HUES64 (cell line): Measurements from ENCODE around the gene PDZD2.

Experiments
- H3K27ac ChIP-seq: 2 replicates; pipeline ENCODE4 v1.7.0; 2013; ENCODE audit warnings: low read depth, low read length, inconsistent platforms
- H3K27me3 ChIP-seq: 2 replicates; pipeline ENCODE4 v1.6.1; 2013; ENCODE audit warnings: mild to moderate bottlenecking, low read length; ENCODE audit not compliant: insufficient read depth
- H3K36me3 ChIP-seq: 2 replicates; pipeline ENCODE4 v1.6.1; 2013; ENCODE audit warnings: mild to moderate bottlenecking, low read length; ENCODE audit not compliant: insufficient read depth
- H3K4me1 ChIP-seq: 2 replicates; pipeline ENCODE4 v1.6.1; 2013; ENCODE audit warnings: mild to moderate bottlenecking, low read length, moderate library complexity; ENCODE audit not compliant: insufficient read depth
- H3K4me3 ChIP-seq: 2 replicates; pipeline ENCODE4 v1.5.1; 2013; ENCODE audit warnings: mild to moderate bottlenecking, low read length, moderate library complexity
- H3K9ac ChIP-seq: 2 replicates; pipeline ENCODE4 v1.6.1; 2013; ENCODE audit warnings: mild to moderate bottlenecking, low read depth, low read length
- H3K9me3 ChIP-seq: 2 replicates; pipeline ENCODE4 v1.6.1; 2013; ENCODE audit warnings: low read depth, low read length; ENCODE audit not compliant: insufficient read depth
- WGBS: fragments of 150-250, 120-280 bp; methylation state at CpG from one replicate; pipeline ENCODE4 v1.1.7; 2013; ENCODE audit warnings: missing lambda C conversion rate; 5-methylcytosine and 5-hydroxymethylcytosine counted together

PDZD2 gene

GRCh38 chr5:31995714-31996113, 356.8 kb downstream of the PDZD2 start:
- Histone ChIP-seq H3K9me3 (no peaks in the 10 kb centered on the region), H3K4me3 (no peak overlapping the region), H3K36me3 (no peaks in the 10 kb centered on the region), H3K27me3 (no peaks in the 10 kb centered on the region), H3K27ac (no peak overlapping the region), H3K4me1 (peaks cover 27% of the 10 kb centered on the region), H3K9ac (no peak overlapping the region)
- 93% methylated on average over 7 of the region's 7 CpGs for WGBS

DNA sequence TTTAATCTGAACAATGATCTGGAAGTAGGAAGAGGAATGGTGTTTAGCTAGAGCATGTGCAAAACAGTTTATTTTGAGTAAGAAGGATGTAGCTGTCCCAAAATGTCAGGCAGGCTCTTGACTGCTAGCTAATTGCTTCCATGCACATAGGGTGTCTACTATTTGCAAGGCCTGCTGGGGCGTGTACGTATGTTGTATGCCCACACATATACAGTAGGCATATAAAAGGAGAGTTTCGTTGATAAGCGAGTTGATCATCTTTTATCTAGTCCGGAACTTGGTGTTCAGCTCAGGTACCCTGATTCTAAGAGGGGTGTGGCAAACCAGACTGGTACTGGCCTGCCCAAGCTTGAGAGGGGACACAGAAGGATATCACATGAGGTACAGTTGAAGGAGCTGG, 358.0 kb downstream of the PDZD2 start:
- Histone ChIP-seq H3K27ac (no peak overlapping the region), H3K9me3 (no peaks in the 10 kb centered on the region), H3K4me3 (no peak overlapping the region), H3K36me3 (no peaks in the 10 kb centered on the region), H3K27me3 (no peaks in the 10 kb centered on the region), H3K9ac (no peak overlapping the region), H3K4me1 (peaks cover 19% of the 10 kb centered on the region)
- 96% methylated on average over 5 of the region's 5 CpGs for WGBS

GRCh38 chr5:31999470-31999869, 360.5 kb downstream of the PDZD2 start:
- no peak overlapping the region for H3K4me3 ChIP-seq
- H3K27me3 ChIP-seq = no peaks in the 10 kb centered on the region
- WGBS = 88% methylated on average over 5 of the region's 5 CpGs
- no peak overlapping the region for H3K9ac ChIP-seq
- H3K4me1 ChIP-seq = peaks cover under 1% of the 10 kb centered on the region; the same call in 1 of the 2 replicates
- no peaks in the 10 kb centered on the region for H3K9me3 ChIP-seq
- no peak overlapping the region for H3K27ac ChIP-seq
- H3K36me3 ChIP-seq = no peaks in the 10 kb centered on the region

DNA sequence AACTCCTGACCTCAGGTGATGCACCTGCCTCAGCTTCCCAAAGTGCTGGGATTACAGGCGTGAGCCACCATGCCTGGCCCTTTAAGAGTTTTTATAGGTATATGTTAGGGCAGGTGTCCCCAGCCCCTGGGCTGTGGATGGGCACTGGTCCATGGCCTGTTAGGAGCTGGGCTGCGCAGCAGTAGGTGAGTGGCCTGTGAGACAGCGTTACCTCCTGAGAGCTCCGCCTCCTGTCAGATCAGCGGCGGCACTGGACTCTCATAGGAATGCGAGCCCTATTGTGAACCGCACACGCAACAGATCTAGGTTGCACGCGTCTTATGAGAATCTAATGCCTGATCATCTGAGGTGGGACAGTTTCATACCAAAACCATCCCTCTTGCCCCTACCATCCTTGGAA, 361.8 kb downstream of the PDZD2 start:
- Histone ChIP-seq H3K4me1 (peaks cover 7% of the 10 kb centered on the region; the same call in 1 of the 2 replicates), H3K4me3 (no peak overlapping the region), H3K9ac (no peak overlapping the region), H3K27me3 (no peaks in the 10 kb centered on the region), H3K36me3 (no peaks in the 10 kb centered on the region), H3K9me3 (no peaks in the 10 kb centered on the region), H3K27ac (no peak overlapping the region)
- WGBS = 95% methylated on average over 11 of the region's 11 CpGs

GRCh38 chr5:32001284-32001683, 362.4 kb downstream of the PDZD2 start:
- Histone ChIP-seq H3K4me1 (peaks cover 7% of the 10 kb centered on the region; the same call in 1 of the 2 replicates), H3K4me3 (no peak overlapping the region), H3K27me3 (no peaks in the 10 kb centered on the region), H3K9ac (no peak overlapping the region), H3K9me3 (no peaks in the 10 kb centered on the region), H3K36me3 (no peaks in the 10 kb centered on the region), H3K27ac (no peak overlapping the region)
- WGBS = 92% methylated on average over 11 of the region's 11 CpGs

DNA sequence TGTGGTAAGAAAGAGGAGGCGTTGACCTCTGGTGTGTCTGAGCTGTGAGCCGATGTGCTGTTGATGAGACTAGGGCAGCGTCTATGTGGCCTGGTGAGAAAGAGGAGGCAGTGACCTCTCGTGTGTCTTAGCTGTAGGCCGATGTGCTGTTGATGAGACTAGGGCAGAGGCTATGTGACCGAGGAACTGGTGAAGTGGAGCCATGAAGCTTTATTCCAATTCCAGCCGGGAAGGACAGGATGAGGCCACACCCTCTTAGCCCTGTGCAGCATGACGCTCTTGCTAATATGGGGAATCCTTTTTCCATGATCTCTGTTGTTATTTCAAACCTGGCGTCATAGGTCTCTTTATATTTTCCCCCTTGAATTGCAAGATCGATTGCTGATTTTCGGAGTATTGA, 362.8 kb downstream of the PDZD2 start:
- no peaks in the 10 kb centered on the region for H3K36me3 ChIP-seq
- H3K4me1 ChIP-seq = peaks cover 7% of the 10 kb centered on the region; the same call in 1 of the 2 replicates
- no peak overlapping the region for H3K4me3 ChIP-seq
- H3K9me3 ChIP-seq = no peaks in the 10 kb centered on the region
- no peak overlapping the region for H3K27ac ChIP-seq
- 92% methylated on average over 11 of the region's 11 CpGs for WGBS
- no peaks in the 10 kb centered on the region for H3K27me3 ChIP-seq
- H3K9ac ChIP-seq = no peak overlapping the region

DNA sequence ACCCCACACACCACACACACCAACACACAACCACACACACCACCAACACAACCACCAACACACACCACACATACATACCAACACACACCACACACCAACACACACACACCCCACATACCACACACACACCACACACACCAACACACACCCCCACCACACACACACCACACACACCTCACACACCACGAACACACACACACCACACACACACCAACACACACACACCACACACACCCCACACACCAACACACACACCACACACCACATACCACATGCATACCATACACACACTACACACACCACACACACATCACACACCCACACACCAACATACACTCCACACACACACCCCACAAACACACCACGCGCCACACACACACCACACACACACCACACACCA, 363.8 kb downstream of the PDZD2 start:
- Histone ChIP-seq H3K27ac (no peak overlapping the region), H3K9me3 (no peaks in the 10 kb centered on the region)
- 49% methylated on average over 3 of the region's 3 CpGs for WGBS

DNA sequence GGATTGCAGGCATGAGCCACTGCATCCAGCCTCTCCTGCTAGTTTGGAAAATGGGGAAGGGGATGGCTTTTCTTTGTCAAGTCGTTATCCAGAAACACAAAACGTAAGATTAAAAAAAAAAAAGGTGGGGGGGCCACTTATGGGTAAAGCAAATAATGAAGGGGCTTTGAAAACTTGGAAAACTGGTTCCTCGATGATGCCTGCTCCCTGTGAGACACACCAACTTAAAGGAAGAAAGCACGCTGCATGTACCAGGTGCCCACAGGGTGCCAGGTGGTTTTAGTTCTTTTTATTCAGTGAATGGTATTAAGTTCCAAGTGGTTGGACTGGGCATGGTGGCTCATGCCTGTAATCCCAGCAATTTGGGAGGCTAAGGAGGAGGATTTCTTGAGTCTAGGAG, 365.1 kb downstream of the PDZD2 start:
- Histone ChIP-seq H3K36me3 (no peaks in the 10 kb centered on the region), H3K4me3 (no peak overlapping the region), H3K4me1 (peaks cover 7% of the 10 kb centered on the region; the same call in 1 of the 2 replicates), H3K9ac (no peak overlapping the region), H3K27ac (no peak overlapping the region), H3K9me3 (no peaks in the 10 kb centered on the region), H3K27me3 (no peaks in the 10 kb centered on the region)
- WGBS = 95% methylated on average over 4 of the region's 4 CpGs

More for the DNA sequence above, 363.8 kb downstream of the PDZD2 start:
- H3K27me3 ChIP-seq = no peaks in the 10 kb centered on the region
- no peak overlapping the region for H3K4me3 ChIP-seq
- no peaks in the 10 kb centered on the region for H3K36me3 ChIP-seq
- no peak overlapping the region for H3K9ac ChIP-seq
- peaks cover 7% of the 10 kb centered on the region; the same call in 1 of the 2 replicates for H3K4me1 ChIP-seq

DNA sequence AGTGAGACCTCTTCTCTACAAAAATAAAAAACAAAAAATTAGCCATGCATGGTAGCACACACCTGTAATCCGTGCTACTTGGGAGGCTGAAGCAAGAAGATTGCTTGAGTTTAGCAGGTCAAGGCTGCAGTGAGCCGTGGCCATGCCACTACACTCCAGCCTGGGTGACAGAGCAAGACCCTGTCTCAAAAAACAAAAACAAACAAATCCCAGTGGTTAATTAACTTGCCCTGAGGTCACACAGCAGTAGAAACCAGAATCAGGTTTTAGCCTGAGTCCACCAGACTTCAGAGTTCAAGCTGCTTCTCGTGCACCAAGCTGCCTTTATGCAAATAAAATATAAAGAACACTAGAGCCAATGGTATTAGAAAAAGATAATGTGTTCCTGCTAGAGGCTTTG, 365.5 kb downstream of the PDZD2 start:
- no peak overlapping the region for H3K27ac ChIP-seq
- H3K4me1 ChIP-seq = peaks cover 7% of the 10 kb centered on the region; the same call in 1 of the 2 replicates
- 85% methylated on average over 3 of the region's 3 CpGs for WGBS
- H3K4me3 ChIP-seq = no peak overlapping the region
- H3K27me3 ChIP-seq = no peaks in the 10 kb centered on the region
- no peak overlapping the region for H3K9ac ChIP-seq
- no peaks in the 10 kb centered on the region for H3K9me3 ChIP-seq
- no peaks in the 10 kb centered on the region for H3K36me3 ChIP-seq

DNA sequence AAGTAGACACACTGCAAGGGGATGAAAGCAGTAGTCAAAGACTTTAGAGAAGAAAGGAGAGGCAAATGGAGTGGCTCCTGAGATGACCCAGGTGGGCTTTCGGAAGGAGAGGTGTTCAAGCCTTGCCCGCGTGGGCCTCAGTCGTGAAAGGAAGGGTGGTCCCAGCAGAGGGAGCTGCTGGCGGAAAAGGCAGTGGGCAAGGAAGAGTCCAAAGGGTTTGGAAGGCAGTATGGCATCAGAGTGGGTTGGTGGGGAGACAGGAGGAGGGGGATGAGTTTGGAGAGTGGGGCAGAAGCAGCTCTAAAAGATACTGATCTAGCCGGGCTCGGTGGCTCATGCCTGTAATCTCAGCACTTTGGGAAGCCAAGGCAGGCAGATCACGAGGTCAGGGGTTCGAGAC, 369.8 kb downstream of the PDZD2 start:
- no peaks in the 10 kb centered on the region for H3K9me3 ChIP-seq
- H3K27ac ChIP-seq = no peak overlapping the region
- no peaks in the 10 kb centered on the region for H3K27me3 ChIP-seq
- peaks cover 12% of the 10 kb centered on the region for H3K4me1 ChIP-seq
- no peak overlapping the region for H3K9ac ChIP-seq
- 89% methylated on average over 9 of the region's 9 CpGs for WGBS
- H3K36me3 ChIP-seq = no peaks in the 10 kb centered on the region
- H3K4me3 ChIP-seq = no peak overlapping the region

- H3K27me3 ChIP-seq = no peaks in the 10 kb centered on the region
- no peak overlapping the region for H3K27ac ChIP-seq
- no peak overlapping the region for H3K9ac ChIP-seq
- H3K4me3 ChIP-seq = no peak overlapping the region
- WGBS = 27% methylated on average over 7 of the region's 7 CpGs
- H3K9me3 ChIP-seq = no peaks in the 10 kb centered on the region
- peaks cover 46% of the 10 kb centered on the region for H3K4me1 ChIP-seq
- no peaks in the 10 kb centered on the region for H3K36me3 ChIP-seq
These were observed 374.7 kb downstream of the PDZD2 start for GRCh38 chr5:32013658-32014057.

GRCh38 chr5:32014096-32014745, 375.3 kb downstream of the PDZD2 start:
- Histone ChIP-seq H3K4me1 (peaks cover 48% of the 10 kb centered on the region), H3K9ac (no peak overlapping the region), H3K4me3 (no peak overlapping the region), H3K9me3 (no peaks in the 10 kb centered on the region), H3K27me3 (no peaks in the 10 kb centered on the region), H3K36me3 (no peaks in the 10 kb centered on the region), H3K27ac (no peak overlapping the region)
- WGBS = 63% methylated on average over 10 of the region's 10 CpGs
